Progenitor cell of endocrine pancreas (in vitro differentiated cells): ENCODE measurements around the gene TXNRD1. TPM values are rescaled to one million over a fixed set of nuclear protein-coding genes. Genes with fewer than 3 reads are reported as not detected.
A peak's percentile ranks its signal among the peaks of the same experiment; 100 is the strongest.
"Not testable (repeated sequence)": the region's sequence is repeated elsewhere in the genome, so short reads cannot be mapped to it uniquely, and the experiment has no call there.

Experiments used
- DNase-seq: peaks from one replicate; pipeline ENCODE4 v3.0.0; 2021; ENCODE audit warnings: low spot score; ENCODE audit not compliant: unreplicated experiment
- H3K27ac Mint-ChIP-seq: 2 replicates; pipeline ENCODE4 v1.8.0; 2021; ENCODE audit warnings: mild to moderate bottlenecking, moderate library complexity, mixed read lengths
- H3K27me3 Mint-ChIP-seq: 2 replicates; pipeline ENCODE4 v1.8.0; 2021; ENCODE audit warnings: mixed read lengths
- H3K36me3 Mint-ChIP-seq: 2 replicates; pipeline ENCODE4 v1.8.0; 2022; ENCODE audit warnings: mixed read lengths; ENCODE audit not compliant: insufficient read depth
- H3K4me1 Mint-ChIP-seq: 2 replicates; pipeline ENCODE4 v1.8.0; 2021; ENCODE audit warnings: low read depth, mixed read lengths
- H3K4me3 Mint-ChIP-seq: 2 replicates; pipeline ENCODE4 v1.8.0; 2021; ENCODE audit warnings: low read depth, mild to moderate bottlenecking, moderate library complexity, mixed read lengths
- H3K9me3 Mint-ChIP-seq: 2 replicates; pipeline ENCODE4 v1.8.0; 2021; ENCODE audit warnings: low read depth, mixed read lengths
- total RNA-seq: library from RNA; stranded (reverse); gene quantifications from 2 replicates; pipeline ENCODE4 v1.2.1, GENCODE V29; 2021
- TF ChIP-seq, protein P1 (sequence below): fragments of 200-600 bp; sonication (generic); IDR thresholded peaks from one replicate; pipeline ENCODE4 v1.5.0; 2021; ENCODE audit warnings: antibody characterized with exemption, mild to moderate bottlenecking; ENCODE audit not compliant: unreplicated experiment

TXNRD1 gene
- total RNA-seq, 1 donor from 2014 or later: 116 TPM

- Mint-ChIP-seq H3K9me3 (peaks cover 4% of the 10 kb centered on the region), H3K36me3 (no peaks in the 10 kb centered on the region), H3K4me3 (no peak overlapping the region), H3K4me1 (no peaks in the 10 kb centered on the region), H3K27ac (no peak overlapping the region), H3K27me3 (peaks cover 9% of the 10 kb centered on the region)
- no peak for DNase-seq
- TF ChIP-seq, protein P1, sequence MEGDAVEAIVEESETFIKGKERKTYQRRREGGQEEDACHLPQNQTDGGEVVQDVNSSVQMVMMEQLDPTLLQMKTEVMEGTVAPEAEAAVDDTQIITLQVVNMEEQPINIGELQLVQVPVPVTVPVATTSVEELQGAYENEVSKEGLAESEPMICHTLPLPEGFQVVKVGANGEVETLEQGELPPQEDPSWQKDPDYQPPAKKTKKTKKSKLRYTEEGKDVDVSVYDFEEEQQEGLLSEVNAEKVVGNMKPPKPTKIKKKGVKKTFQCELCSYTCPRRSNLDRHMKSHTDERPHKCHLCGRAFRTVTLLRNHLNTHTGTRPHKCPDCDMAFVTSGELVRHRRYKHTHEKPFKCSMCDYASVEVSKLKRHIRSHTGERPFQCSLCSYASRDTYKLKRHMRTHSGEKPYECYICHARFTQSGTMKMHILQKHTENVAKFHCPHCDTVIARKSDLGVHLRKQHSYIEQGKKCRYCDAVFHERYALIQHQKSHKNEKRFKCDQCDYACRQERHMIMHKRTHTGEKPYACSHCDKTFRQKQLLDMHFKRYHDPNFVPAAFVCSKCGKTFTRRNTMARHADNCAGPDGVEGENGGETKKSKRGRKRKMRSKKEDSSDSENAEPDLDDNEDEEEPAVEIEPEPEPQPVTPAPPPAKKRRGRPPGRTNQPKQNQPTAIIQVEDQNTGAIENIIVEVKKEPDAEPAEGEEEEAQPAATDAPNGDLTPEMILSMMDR: no peak
Observed at GRCh38 chr12:104212516-104212915, 3.1 kb upstream of the TXNRD1 start.

DNA sequence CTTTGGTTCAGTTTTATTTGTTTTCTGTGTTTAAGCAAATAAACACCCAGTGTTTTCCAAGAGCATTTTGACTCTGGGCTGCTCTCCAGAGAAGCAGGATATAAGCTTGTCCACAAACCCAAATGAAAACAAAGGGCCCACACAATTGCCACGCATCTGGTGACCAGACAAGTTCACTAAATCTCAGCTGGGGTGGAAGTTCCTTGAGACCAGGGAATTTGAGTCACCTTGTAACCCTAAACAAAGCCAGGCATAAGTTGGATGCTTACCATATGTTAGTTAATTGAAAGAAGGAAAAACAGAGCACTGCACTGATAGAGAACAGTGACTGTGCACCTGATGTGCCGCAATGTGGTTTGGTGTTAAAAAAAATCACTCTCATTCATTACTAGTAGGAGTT, 1.6 kb upstream of the TXNRD1 start:
- Mint-ChIP-seq H3K36me3 (no peaks in the 10 kb centered on the region), H3K27ac (no peak overlapping the region), H3K4me3 (no peak overlapping the region), H3K9me3 (peaks cover 4% of the 10 kb centered on the region), H3K27me3 (peaks cover 11% of the 10 kb centered on the region), H3K4me1 (no peaks in the 10 kb centered on the region)
- no peak for DNase-seq
- TF ChIP-seq, protein P1: no peak

- Mint-ChIP-seq H3K27ac (peak overlapping the region; percentile 89), H3K4me3 (peak overlapping the region; percentile 78), H3K36me3 (no peaks in the 10 kb centered on the region), H3K9me3 (no peaks in the 10 kb centered on the region), H3K27me3 (peaks cover 11% of the 10 kb centered on the region), H3K4me1 (peaks cover 7% of the 10 kb centered on the region)
- TF ChIP-seq, protein P1: no peak
- no peak for DNase-seq
Observed at GRCh38 chr12:104216521-104216924, 944 bp downstream of the TXNRD1 start.

DNA sequence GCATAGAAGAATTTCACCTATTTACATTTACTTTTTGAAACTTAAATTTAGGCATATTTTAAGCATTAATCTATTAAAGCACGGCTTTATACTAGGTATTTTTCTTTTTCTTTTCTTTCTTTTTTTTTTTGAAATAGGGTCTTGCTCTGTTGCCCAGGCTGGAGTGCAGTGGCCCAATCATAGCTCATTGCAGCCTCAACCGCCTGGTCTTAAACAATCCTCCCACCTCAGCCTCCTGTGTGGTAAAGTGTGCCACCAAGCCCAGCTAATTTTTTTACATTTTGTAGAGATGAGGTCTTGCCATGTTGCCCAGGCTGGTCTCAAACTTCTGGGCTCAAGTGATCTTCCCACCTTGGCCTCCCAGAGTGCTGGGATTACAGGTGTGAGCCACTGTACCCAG, 2.9 kb downstream of the TXNRD1 start:
- H3K27ac Mint-ChIP-seq, H3K36me3 Mint-ChIP-seq, H3K4me1 Mint-ChIP-seq, DNase-seq, H3K4me3 Mint-ChIP-seq, H3K9me3 Mint-ChIP-seq: not testable (repeated sequence)
- H3K27me3 Mint-ChIP-seq: peaks cover 11% of the 10 kb centered on the region

GRCh38 chr12:104218935-104219334, 3.4 kb downstream of the TXNRD1 start:
- no peak overlapping the region for H3K27ac Mint-ChIP-seq

DNA sequence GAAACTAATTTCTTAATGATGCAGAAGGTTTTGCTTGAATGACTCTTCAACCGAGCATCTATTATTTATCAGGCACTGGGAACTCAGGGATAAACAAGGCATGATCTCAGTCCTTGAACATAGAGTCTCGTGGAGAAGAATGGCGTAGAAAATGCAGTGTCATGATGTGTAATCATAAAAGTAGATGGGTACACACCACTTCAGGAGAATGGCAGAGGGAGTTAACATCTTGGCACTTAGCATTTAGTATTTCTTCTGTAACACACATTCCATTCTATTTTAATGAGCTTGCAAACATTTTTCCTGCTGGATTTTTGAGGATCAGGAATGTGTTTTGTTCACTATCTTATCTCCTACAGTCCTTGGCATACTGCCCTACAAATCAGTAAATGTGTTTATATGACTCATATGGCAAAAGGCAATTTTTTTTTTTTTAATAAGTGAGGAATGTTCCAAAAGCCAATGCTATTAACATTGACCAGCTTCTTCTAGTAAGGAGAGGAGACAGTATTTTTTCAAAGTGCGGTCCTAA, 3.8 kb downstream of the TXNRD1 start:
- no peak overlapping the region for H3K27ac Mint-ChIP-seq
- TF ChIP-seq, protein P1: no peak
- DNase-seq: no peak
- peaks cover 9% of the 10 kb centered on the region for H3K4me1 Mint-ChIP-seq
- no peak overlapping the region for H3K4me3 Mint-ChIP-seq
- H3K27me3 Mint-ChIP-seq: peaks cover 16% of the 10 kb centered on the region
- H3K9me3 Mint-ChIP-seq: no peaks in the 10 kb centered on the region
- no peaks in the 10 kb centered on the region for H3K36me3 Mint-ChIP-seq

More at GRCh38 chr12:104218935-104219334, 3.4 kb downstream of the TXNRD1 start:
- peaks cover 9% of the 10 kb centered on the region for H3K4me1 Mint-ChIP-seq
- H3K4me3 Mint-ChIP-seq: no peak overlapping the region
- H3K27me3 Mint-ChIP-seq: peaks cover 13% of the 10 kb centered on the region
- no peaks in the 10 kb centered on the region for H3K36me3 Mint-ChIP-seq
- TF ChIP-seq, protein P1: no peak
- no peak for DNase-seq
- H3K9me3 Mint-ChIP-seq: no peaks in the 10 kb centered on the region
